AG09309 (cell line): ENCODE measurements around the gene TH.

Source experiments
- DNase-seq: peaks from one replicate; pipeline ENCODE4 v3.0.0-alpha.2; 2010; ENCODE audit warnings: low read depth
- H3K4me3 ChIP-seq: 2 replicates; pipeline ENCODE4 v1.5.1; 2011; ENCODE audit warnings: mild to moderate bottlenecking, low read depth, low read length, moderate library complexity; ENCODE audit not compliant: control insufficient read depth
- TF ChIP-seq, protein P1 (sequence below): IDR thresholded peaks from 2 replicates; pipeline ENCODE4 v1.5.1; 2011; ENCODE audit warnings: mild to moderate bottlenecking, low read depth, low read length, inconsistent platforms; ENCODE audit not compliant: insufficient read depth, control insufficient read depth; ENCODE audit errors: missing control alignments

TH gene

DNA sequence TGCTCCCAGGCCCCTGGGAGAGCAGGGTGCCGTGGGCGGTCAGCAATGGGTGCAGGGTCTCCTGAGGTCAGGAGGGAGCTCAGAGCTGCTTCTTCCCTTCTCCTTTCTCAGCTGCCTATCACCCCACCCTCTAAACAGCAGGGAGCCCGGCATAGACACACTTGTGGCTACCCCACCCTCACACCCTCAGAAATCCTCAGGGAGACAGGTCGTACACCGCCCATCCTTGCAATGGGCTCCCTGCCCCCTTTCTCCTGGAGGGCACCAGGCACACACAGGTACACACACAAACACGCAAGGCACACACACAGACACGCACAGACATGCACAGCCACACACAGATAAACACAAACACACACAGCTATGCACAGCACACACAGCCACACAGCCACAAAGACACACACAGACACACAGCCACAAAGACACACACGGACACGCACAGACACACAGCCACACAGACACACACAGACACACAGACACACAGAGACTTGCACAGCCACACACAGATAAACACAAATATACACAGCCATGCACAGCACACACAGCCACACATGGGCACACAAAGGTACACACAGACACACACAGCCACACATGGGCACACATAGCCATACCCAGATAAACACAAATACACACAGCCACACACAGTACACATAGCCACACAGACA is 44.9 kb upstream of the TH start:
- H3K4me3 ChIP-seq: no peak overlapping the region
- TF ChIP-seq, protein P1, sequence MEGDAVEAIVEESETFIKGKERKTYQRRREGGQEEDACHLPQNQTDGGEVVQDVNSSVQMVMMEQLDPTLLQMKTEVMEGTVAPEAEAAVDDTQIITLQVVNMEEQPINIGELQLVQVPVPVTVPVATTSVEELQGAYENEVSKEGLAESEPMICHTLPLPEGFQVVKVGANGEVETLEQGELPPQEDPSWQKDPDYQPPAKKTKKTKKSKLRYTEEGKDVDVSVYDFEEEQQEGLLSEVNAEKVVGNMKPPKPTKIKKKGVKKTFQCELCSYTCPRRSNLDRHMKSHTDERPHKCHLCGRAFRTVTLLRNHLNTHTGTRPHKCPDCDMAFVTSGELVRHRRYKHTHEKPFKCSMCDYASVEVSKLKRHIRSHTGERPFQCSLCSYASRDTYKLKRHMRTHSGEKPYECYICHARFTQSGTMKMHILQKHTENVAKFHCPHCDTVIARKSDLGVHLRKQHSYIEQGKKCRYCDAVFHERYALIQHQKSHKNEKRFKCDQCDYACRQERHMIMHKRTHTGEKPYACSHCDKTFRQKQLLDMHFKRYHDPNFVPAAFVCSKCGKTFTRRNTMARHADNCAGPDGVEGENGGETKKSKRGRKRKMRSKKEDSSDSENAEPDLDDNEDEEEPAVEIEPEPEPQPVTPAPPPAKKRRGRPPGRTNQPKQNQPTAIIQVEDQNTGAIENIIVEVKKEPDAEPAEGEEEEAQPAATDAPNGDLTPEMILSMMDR: no peak
- DNase-seq: no peak

- no peak for DNase-seq
- no peak overlapping the region for H3K4me3 ChIP-seq
- TF ChIP-seq, protein P1: no peak
Observed at GRCh38 chr11:2215561-2216399, 44.2 kb upstream of the TH start.

DNA sequence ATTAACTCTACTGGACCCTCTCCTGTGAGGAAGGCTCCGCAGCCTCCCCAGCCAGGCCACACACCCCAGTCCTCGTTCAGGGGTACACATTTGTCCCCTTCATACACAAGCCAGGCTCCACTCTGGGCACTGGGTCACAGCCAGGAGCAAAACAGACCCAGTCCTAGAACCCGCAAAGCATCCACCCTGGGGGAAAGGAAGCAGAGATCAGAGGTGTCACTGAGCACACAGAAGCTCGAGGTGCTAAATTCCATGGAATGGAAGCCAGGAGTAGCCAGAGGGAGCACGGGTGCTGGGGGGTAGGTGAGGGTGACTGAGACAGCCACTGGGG is 43.6 kb upstream of the TH start:
- no peak for DNase-seq
- TF ChIP-seq, protein P1: no peak
- no peak overlapping the region for H3K4me3 ChIP-seq

- TF ChIP-seq, protein P1: no peak
- no peak overlapping the region for H3K4me3 ChIP-seq
- DNase-seq: no peak
Observed at GRCh38 chr11:2214527-2215229, 43.1 kb upstream of the TH start.

- TF ChIP-seq, protein P1: no peak
- no peak for DNase-seq
- H3K4me3 ChIP-seq: no peak overlapping the region
Observed at GRCh38 chr11:2213890-2214526, 42.4 kb upstream of the TH start.

DNA sequence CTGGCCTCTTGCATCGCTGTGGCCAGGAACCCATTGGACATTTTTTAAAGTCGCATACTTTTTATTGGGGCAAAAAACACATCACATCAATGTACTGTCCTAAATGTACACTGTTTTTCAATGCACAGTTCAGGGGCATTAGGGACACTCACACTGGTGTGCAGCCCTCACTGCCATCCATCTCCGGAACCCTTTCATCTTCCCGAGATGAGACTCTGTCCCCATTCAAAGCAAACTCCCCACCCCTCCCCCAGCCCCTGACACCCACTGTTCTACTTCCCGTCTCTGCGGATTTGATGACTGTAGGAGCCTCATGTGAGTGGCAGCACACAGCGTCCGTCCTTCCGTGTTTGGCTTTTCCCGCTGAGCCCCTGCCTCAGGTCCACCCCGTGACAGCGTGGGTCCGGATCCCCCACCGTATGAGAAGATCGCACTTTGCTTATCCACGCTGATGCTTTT is 41.8 kb upstream of the TH start:
- TF ChIP-seq, protein P1: no peak
- DNase-seq: no peak
- H3K4me3 ChIP-seq: no peak overlapping the region
